IPS DF 6.9 (cell line): ENCODE data around the gene DUSP28.
"Not testable (repeated sequence)": the region's sequence is repeated elsewhere in the genome, so short reads cannot be mapped to it uniquely, and the experiment has no call there.

ENCODE experiments used
- DNase-seq: peaks from one replicate; pipeline ENCODE4 v3.0.0-alpha.2; 2013; ENCODE audit warnings: low read depth, low spot score
- H3K27ac ChIP-seq: one replicate; pipeline ENCODE4 v1.5.1; 2013; ENCODE audit warnings: low read length, control low read depth
- H3K27me3 ChIP-seq: 2 replicates; pipeline ENCODE4 v1.6.1; 2013; ENCODE audit warnings: mild to moderate bottlenecking, low read length; ENCODE audit not compliant: control insufficient read depth, insufficient read depth
- H3K36me3 ChIP-seq: 2 replicates; pipeline ENCODE4 v1.6.1; 2013; ENCODE audit warnings: low read length; ENCODE audit not compliant: control insufficient read depth, insufficient read depth
- H3K4me1 ChIP-seq: 2 replicates; pipeline ENCODE4 v1.6.1; 2013; ENCODE audit warnings: low read length; ENCODE audit not compliant: control insufficient read depth, insufficient read depth
- H3K4me3 ChIP-seq: 2 replicates; pipeline ENCODE4 v1.5.1; 2013; ENCODE audit warnings: mild to moderate bottlenecking, low read length
- H3K9me3 ChIP-seq: 2 replicates; pipeline ENCODE4 v1.6.1; 2013; ENCODE audit warnings: low read length, inconsistent platforms; ENCODE audit not compliant: control insufficient read depth, insufficient read depth
- WGBS: extraction: QIAGEN DNeasy Blood & Tissue Kit; methylation state at CpG from one replicate; pipeline ENCODE4 v1.1.7; 2013; ENCODE audit warnings: mixed read lengths, missing lambda C conversion rate; ENCODE audit not compliant: insufficient read length, insufficient coverage; 5-methylcytosine and 5-hydroxymethylcytosine counted together

The DUSP28 gene

DNA sequence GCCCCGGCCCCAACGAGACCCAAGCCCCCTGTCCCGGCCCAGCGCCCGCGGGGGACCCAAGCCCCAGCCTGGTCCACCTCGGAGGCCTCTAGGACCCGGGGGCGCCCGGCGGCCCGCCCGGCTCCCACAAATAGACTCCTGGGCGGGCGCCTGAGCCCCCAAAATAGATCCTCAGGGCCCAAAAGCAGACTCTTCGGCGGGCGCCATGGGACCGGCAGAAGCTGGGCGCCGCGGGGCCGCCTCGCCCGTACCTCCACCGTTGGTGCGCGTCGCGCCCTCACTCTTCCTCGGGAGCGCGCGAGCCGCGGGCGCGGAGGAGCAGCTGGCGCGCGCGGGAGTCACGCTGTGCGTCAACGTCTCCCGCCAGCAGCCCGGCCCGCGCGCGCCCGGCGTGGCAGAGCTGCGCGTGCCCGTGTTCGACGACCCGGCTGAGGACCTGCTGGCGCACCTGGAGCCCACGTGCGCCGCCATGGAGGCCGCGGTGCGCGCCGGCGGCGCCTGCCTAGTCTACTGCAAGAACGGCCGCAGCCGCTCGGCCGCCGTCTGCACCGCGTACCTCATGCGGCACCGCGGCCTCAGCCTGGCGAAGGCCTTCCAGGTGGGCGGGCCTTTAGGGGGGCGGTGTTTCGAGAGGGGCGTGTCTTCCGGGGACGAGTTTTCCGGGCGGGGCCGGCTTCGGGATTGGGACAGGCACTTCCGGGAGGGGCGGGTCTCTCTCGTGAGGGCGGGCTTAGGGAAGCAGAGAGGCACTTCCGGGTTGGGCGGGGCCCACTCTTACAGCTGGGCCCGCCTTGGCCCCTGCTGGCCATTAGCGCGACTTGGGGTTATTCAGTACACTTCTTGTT, 545 bp downstream of the DUSP28 start:
- no peak overlapping the region for H3K27ac ChIP-seq

DNA sequence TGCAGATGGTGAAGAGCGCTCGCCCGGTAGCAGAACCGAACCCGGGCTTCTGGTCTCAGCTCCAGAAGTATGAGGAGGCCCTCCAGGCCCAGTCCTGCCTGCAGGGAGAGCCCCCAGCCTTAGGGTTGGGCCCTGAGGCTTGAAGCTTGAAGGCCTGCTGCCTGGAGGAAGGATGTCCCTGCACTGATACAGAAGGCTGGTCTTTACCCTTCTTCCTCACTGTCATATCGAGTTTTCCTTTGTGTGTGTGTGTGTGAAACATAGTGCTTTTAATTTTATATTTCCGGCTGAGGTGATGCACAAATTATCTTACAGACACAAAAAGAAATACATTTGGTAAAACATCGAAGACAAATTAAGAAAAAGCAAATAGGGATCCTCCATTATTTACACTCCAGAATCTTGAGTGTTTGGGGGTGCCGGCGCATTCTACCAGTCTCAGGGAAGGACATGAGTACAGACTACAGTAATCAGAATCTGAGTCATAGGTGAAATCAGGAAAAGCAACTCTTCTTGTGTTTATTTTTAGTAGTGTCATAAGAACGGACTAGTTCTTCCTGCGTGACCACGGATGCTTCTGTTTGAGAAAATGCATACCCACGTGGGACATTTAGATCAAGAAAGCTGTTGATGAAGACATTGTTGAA, 1.3 kb downstream of the DUSP28 start:
- Histone ChIP-seq H3K9me3 (no peaks in the 10 kb centered on the region), H3K27me3 (no peaks in the 10 kb centered on the region; the same call in 1 of the 2 replicates), H3K4me1 (peaks cover 6% of the 10 kb centered on the region), H3K27ac (no peak overlapping the region), H3K4me3 (peak overlapping the region; percentile 22; the same call in 1 of the 2 replicates), H3K36me3 (no peaks in the 10 kb centered on the region)
- DNase-seq, result no peak
- no CpG with 5 or more reads among the region's 14 CpGs for WGBS

More for the DNA sequence above, 545 bp downstream of the DUSP28 start:
- DNase-seq, result no peak
- H3K9me3 ChIP-seq, result no peaks in the 10 kb centered on the region
- H3K4me1 ChIP-seq, result peaks cover 2% of the 10 kb centered on the region
- H3K36me3 ChIP-seq, result no peaks in the 10 kb centered on the region
- peak overlapping the region; percentile 74; the same call in 1 of the 2 replicates for H3K4me3 ChIP-seq
- WGBS, result no CpG with 5 or more reads among the region's 101 CpGs
- H3K27me3 ChIP-seq, result no peaks in the 10 kb centered on the region; the same call in 1 of the 2 replicates

DNA sequence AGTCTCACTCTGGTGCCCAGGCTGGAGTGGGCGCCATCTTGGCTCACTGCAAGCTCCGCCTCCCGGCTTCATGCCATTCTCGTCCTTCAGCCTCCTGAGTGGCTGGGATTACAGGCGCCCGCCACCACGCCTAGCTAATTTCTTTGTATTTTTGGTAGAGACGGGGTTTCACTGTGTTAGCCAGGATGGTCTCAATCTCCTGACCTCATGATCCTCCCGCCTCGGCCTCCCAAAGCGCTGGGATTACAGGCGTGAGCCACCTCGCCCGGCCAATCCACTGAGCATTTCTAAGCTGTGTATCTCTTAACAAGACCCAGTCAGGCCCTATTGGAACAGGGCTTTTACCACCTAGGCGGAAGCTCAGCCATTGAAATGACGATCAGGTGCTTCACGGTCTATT, 3.1 kb downstream of the DUSP28 start:
- no CpG with 5 or more reads among the region's 17 CpGs for WGBS
- H3K4me3 ChIP-seq, H3K27ac ChIP-seq, DNase-seq, H3K9me3 ChIP-seq, H3K36me3 ChIP-seq: not testable (repeated sequence)
- H3K4me1 ChIP-seq, result peaks cover 15% of the 10 kb centered on the region
- H3K27me3 ChIP-seq, result peaks cover 12% of the 10 kb centered on the region

DNA sequence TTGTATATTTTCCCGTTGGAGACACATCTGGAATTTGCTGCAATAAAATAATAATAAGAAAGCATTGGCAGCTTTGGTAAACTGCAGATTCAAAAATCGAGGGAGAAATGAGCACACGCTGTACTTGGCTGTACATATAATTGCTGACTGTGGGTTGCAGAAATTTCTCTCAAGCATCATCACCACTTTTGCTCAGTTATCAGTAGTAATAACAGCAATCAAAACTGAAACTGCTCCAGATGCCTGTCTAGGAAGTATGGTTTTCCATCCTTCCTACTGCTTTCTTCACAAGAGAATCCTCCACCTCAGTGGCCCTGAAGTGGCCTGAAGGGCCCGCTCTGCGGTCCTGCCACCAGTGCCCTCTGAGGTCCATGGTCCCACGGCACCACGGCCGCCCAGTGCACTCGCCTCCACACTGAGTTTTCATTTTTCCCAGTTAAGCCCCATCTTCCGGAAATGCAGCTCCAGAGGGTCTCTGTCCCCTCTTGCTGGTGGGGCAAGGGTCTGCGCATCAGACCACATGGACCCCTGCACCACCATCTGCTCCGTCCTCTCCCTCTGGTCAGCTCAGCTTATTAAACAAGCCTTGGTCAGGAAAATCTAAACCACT, 3.9 kb downstream of the DUSP28 start:
- DNase-seq, result no peak
- no peak overlapping the region for H3K27ac ChIP-seq
- H3K36me3 ChIP-seq, result no peaks in the 10 kb centered on the region
- peaks cover 15% of the 10 kb centered on the region for H3K4me1 ChIP-seq
- H3K4me3 ChIP-seq, result no peak overlapping the region
- peaks cover 12% of the 10 kb centered on the region for H3K27me3 ChIP-seq
- H3K9me3 ChIP-seq, result no peaks in the 10 kb centered on the region
- WGBS, result no CpG with 5 or more reads among the region's 12 CpGs

DNA sequence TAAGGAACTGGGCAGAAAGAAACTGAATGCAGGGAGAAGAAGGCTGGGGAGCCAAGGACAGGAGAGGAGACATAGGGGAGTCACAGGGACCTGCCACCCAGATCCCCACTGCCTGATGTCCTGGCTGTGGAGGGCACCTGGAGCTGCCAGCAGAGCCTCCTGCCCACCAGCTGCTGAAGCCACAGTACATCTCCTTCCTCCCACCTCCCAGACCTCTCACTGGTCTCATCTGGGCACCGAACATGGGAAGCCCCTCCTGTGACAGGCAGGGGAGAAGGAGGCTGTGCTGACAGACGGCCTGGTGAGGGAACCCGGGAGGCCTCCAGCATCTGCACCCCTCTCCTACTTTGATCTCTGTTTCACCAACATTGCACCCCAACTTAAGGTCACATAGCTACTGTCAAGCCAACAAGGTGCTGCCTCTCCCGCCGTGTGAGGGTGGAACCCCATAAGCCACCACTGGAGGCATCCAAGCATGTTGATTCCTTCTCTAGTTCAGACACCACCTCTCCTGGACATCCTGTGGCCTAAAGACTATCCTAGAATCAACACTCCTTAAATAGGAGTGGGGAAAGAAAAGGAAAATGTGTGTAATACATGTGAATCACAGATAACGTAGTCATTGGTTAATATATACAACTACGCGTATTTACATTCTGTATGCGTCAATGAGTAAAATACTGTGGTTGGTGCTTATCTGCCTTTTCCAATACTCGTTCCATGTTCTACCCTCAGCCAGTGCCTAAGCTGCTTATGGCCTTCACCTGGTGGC, 4.6 kb downstream of the DUSP28 start:
- Histone ChIP-seq H3K9me3 (no peaks in the 10 kb centered on the region), H3K27ac (no peak overlapping the region), H3K4me3 (no peak overlapping the region), H3K4me1 (peaks cover 17% of the 10 kb centered on the region), H3K27me3 (peaks cover 19% of the 10 kb centered on the region), H3K36me3 (no peaks in the 10 kb centered on the region)
- DNase-seq, result no peak
- WGBS, result no CpG with 5 or more reads among the region's 10 CpGs

DNA sequence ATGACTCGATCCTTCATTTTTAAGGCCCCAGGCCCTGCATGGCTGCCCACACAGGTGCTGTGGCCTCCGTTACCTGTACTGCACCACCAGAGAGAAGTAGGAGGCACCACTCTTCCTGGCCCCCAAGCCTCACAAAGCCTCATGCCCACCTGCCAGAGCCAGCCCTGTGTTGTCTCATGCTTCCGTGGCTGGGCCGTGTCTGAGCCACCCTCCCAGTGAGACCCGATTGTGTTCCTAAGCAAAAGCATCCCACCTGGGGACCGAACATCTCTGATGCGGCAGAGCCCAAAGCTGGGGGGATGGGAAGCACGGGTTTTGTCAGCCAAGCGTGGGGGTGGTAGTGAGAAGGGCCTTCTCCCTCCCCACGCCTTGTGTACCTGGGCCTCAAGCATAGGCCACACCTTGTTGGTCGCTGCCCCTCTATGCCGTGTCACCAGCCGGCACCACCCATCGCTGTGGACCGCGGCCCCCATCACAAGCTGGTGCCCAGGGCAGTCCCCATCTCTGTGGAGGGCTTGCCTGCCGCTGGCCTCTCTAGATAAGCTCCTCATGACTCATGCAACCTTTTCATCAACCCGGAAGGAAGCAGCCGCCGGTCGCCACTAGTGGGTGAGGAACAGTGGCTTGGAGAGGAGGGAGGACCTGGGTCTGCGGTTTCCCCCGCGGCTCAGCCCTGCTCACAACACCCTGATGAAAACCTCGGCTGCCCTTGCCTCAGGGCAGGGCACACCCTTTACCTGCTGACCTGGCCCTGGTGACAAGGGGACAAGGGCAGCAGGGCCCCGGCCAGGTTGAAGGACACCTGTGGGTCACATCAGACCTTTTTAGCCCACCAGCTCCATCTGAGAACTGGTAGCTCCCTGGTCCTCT, 5.4 kb downstream of the DUSP28 start:
- Histone ChIP-seq H3K27me3 (peaks cover 19% of the 10 kb centered on the region), H3K4me1 (peaks cover 17% of the 10 kb centered on the region), H3K27ac (no peak overlapping the region), H3K9me3 (no peaks in the 10 kb centered on the region), H3K4me3 (no peak overlapping the region), H3K36me3 (no peaks in the 10 kb centered on the region)
- DNase-seq, result no peak
- no CpG with 5 or more reads among the region's 26 CpGs for WGBS

DNA sequence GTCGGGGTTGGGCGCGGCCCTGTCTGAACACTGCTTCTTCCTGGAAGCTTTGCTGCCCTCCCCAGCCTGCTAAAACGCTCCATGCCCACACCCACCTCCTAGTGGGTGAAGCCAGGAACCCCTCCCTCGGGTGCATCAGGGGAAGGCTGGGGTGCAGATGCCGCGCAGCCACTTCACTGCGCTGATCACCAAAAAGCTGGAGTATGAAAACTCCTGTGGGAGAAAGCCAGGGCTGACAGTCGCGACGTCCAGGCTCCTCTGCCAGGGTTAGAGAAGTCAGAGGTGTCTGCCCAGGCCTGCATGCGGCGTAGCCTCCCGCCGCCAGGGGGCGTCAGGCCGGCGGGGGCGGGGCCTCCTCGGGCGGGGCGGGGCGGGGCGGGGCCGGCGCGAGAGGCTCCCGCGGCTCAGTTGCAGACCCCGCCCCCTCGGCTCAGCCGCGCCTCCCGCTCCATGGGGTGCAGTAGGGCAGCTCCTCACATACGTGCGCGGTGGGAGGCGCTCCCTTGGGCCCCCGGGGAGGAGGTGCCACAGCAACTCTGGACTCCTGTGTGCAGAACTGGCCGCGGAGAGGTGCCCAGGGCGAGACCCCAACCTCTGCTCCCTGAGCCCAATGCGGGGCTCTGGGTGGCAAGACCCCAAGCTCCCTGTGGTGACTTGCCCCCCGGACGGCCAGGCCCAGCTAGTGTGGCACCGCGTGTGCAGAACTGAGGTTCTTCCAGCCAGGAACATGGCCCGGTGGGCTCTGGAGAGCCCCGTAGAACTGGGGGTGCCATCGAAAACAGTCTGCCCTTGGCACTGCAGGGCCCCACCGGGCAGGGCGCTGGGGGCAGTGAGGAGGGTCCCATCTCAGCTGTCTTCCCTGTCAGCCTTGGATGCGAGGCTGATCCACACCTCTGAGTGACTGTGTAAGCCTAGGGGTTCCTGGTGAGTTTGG, 6.3 kb downstream of the DUSP28 start:
- Histone ChIP-seq H3K4me1 (peaks cover 17% of the 10 kb centered on the region), H3K9me3 (no peaks in the 10 kb centered on the region), H3K27ac (no peak overlapping the region), H3K36me3 (no peaks in the 10 kb centered on the region), H3K27me3 (peaks cover 19% of the 10 kb centered on the region), H3K4me3 (no peak overlapping the region)
- no peak for DNase-seq
- WGBS, result no CpG with 5 or more reads among the region's 53 CpGs

DNA sequence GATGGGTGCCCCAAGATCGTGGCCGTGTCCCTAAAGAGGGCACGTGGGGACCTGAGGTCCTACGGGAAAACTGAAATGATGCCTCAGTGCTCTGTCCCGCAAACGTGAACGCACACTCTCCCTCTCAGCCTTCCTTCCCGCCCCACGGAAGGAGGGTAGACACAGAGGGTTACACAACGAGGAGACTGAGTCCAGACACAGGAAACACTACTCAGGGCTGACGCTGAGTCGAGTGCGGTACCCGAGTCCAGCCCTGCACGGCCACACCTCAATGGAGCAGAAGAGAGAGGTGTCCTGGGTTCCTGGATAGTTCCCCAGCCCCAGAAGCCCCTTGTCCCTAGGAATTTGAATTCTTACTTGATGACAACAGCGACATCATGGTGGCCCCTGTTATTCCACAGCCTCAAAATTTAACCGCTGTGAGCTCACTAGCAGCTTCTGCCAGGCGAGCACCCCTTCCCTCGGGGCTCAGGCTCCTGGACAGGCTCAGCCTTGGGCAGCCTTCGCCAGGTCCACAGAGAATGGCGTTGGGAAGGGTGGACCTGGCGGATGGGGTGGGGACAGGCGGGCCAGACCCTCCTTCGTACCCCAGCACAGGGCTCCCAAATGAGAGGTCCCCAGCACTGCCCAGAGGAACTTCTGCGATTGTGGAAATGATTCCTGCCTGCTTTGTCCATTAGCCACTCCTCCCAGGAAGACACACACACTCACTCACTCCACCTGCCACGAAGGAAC, 7.1 kb downstream of the DUSP28 start:
- no peaks in the 10 kb centered on the region for H3K36me3 ChIP-seq
- no peak overlapping the region for H3K4me3 ChIP-seq
- no peak for DNase-seq
- H3K27me3 ChIP-seq, result peaks cover 19% of the 10 kb centered on the region
- no peak overlapping the region for H3K27ac ChIP-seq
- H3K4me1 ChIP-seq, result peaks cover 17% of the 10 kb centered on the region
- no CpG with 5 or more reads among the region's 26 CpGs for WGBS
- H3K9me3 ChIP-seq, result no peaks in the 10 kb centered on the region
